ENCODE measurements around the gene RIMS1. TPM values are rescaled to one million over a fixed set of nuclear protein-coding genes. Genes with fewer than 3 reads are reported as not detected.

Gene RIMS1
- total and polyA plus RNA-seq, 9 of the 15 experiments (the other 6 are each of a cell fraction or from before 2014, with no cell fraction given): not detected

DNA sequence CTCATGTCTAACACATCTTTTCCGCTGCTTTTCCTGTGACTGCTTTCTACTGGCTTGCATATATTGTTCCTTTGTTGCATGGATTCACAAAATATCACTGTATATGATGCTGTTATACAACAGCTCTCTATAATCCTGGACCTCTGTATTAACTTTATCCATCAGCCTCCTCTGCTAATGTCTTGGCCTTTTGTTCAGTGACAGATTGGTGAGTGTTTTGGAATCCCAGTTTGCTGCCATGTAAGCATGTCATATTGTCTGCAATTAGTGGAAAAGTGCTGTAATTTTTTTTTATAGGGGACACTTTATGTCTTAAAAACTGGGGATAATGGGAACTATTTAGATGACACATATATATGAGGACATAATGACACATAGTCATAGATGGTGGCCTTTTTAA, 3.0 kb downstream of the RIMS1 start:
- Histone ChIP-seq H3K9me1 (ENCODE audit: control insufficient read depth, insufficient read depth, low read length) (no peaks in the 10 kb centered on the region), H3K27me3 (ENCODE audit: control insufficient read depth in 2 of 2, insufficient read depth in 2 of 2, low read length in 2 of 2) (no peaks in the 10 kb centered on the region), H3K4me3 (no peak overlapping the region), H3K4me1 (replicated peaks in 1 of 2; ENCODE audit: control insufficient read depth in 2 of 2, insufficient read depth in 2 of 2, low read length in 2 of 2) (0 out of 5 replicates have a peak, but pooled peaks cover 0 to 3% of the 10 kb centered on the region in 2 experiments), H3K9ac (ENCODE audit: insufficient read depth in 1 of 2, low read depth in 2 of 2, low read length in 2 of 2) (no peak overlapping the region), H3K36me3 (ENCODE audit: control insufficient read depth, insufficient read depth, low read length) (no peaks in the 10 kb centered on the region), H3K27ac (ENCODE audit: extremely low read depth, low read depth, low read length) (no peak overlapping the region), H3K79me2 (ENCODE audit: control insufficient read depth, insufficient read depth, low read length) (no peaks in the 10 kb centered on the region), H3K4me2 (ENCODE audit: insufficient read depth, low read length) (no peak overlapping the region), H2AFZ (ENCODE audit: low read depth, low read length) (no peak overlapping the region), H3K9me3 (replicated peaks; ENCODE audit: control insufficient read depth, insufficient read depth, low read depth, low read length) (no peaks in the 10 kb centered on the region; the same call in 1 of the 2 replicates), H4K20me1 (replicated peaks; ENCODE audit: control insufficient read depth, insufficient read depth, low read length) (no peaks in the 10 kb centered on the region)
- no peak for FAIRE-seq
- ChIA-PET POLR2A (no interaction called here), CTCF (ENCODE audit: low intra/inter-chr PET ratio) (no interaction called here)
- no peak for ATAC-seq
- intact Hi-C loops (cut with micrococcal nuclease): no loop called here
- no TSS peak for BruUV-seq (replicated peaks)
- WGBS (ENCODE audit: insufficient coverage, low coverage, missing lambda C conversion rate): 0% methylated on average over 1 of the region's 1 CpG
- DNase-seq (ENCODE audit: extremely low read depth in 1 of 4, low spot score in 3 of 4): no peak
- in situ Hi-C loops (cut with MboI): no loop called here
- TF ChIP-seq, protein P1, sequence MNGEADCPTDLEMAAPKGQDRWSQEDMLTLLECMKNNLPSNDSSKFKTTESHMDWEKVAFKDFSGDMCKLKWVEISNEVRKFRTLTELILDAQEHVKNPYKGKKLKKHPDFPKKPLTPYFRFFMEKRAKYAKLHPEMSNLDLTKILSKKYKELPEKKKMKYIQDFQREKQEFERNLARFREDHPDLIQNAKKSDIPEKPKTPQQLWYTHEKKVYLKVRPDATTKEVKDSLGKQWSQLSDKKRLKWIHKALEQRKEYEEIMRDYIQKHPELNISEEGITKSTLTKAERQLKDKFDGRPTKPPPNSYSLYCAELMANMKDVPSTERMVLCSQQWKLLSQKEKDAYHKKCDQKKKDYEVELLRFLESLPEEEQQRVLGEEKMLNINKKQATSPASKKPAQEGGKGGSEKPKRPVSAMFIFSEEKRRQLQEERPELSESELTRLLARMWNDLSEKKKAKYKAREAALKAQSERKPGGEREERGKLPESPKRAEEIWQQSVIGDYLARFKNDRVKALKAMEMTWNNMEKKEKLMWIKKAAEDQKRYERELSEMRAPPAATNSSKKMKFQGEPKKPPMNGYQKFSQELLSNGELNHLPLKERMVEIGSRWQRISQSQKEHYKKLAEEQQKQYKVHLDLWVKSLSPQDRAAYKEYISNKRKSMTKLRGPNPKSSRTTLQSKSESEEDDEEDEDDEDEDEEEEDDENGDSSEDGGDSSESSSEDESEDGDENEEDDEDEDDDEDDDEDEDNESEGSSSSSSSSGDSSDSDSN (IDR thresholded peaks at IDR 0.05; ENCODE audit: borderline replicate concordance in 1 of 2, low read depth in 2 of 2, low read length in 2 of 2): no peak
- TF ChIP-seq MED1 (CRISPR knock-in tag; IDR thresholded peaks at IDR 0.05; ENCODE audit: borderline replicate concordance): no peak
- TF ChIP-seq, protein P2, sequence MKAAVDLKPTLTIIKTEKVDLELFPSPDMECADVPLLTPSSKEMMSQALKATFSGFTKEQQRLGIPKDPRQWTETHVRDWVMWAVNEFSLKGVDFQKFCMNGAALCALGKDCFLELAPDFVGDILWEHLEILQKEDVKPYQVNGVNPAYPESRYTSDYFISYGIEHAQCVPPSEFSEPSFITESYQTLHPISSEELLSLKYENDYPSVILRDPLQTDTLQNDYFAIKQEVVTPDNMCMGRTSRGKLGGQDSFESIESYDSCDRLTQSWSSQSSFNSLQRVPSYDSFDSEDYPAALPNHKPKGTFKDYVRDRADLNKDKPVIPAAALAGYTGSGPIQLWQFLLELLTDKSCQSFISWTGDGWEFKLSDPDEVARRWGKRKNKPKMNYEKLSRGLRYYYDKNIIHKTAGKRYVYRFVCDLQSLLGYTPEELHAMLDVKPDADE (conservative IDR thresholded peaks at IDR 0.05; ENCODE audit: control insufficient read depth, low read depth, low read length): no peak
- no peak for TF ChIP-seq COPS2 (conservative IDR thresholded peaks at IDR 0.05)
- TF ChIP-seq, protein P3, sequence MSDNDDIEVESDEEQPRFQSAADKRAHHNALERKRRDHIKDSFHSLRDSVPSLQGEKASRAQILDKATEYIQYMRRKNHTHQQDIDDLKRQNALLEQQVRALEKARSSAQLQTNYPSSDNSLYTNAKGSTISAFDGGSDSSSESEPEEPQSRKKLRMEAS (CRISPR knock-in tag; IDR thresholded peaks at IDR 0.05): no peak
- TF ChIP-seq SMARCE1 (IDR thresholded peaks at IDR 0.05): no peak
- no peak for TF ChIP-seq TAL1 (IDR thresholded peaks at IDR 0.05)
- TF ChIP-seq, protein P4, sequence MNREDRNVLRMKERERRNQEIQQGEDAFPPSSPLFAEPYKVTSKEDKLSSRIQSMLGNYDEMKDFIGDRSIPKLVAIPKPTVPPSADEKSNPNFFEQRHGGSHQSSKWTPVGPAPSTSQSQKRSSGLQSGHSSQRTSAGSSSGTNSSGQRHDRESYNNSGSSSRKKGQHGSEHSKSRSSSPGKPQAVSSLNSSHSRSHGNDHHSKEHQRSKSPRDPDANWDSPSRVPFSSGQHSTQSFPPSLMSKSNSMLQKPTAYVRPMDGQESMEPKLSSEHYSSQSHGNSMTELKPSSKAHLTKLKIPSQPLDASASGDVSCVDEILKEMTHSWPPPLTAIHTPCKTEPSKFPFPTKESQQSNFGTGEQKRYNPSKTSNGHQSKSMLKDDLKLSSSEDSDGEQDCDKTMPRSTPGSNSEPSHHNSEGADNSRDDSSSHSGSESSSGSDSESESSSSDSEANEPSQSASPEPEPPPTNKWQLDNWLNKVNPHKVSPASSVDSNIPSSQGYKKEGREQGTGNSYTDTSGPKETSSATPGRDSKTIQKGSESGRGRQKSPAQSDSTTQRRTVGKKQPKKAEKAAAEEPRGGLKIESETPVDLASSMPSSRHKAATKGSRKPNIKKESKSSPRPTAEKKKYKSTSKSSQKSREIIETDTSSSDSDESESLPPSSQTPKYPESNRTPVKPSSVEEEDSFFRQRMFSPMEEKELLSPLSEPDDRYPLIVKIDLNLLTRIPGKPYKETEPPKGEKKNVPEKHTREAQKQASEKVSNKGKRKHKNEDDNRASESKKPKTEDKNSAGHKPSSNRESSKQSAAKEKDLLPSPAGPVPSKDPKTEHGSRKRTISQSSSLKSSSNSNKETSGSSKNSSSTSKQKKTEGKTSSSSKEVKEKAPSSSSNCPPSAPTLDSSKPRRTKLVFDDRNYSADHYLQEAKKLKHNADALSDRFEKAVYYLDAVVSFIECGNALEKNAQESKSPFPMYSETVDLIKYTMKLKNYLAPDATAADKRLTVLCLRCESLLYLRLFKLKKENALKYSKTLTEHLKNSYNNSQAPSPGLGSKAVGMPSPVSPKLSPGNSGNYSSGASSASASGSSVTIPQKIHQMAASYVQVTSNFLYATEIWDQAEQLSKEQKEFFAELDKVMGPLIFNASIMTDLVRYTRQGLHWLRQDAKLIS (CRISPR knock-in tag; IDR thresholded peaks at IDR 0.05): no peak
- TF ChIP-seq, protein P5, sequence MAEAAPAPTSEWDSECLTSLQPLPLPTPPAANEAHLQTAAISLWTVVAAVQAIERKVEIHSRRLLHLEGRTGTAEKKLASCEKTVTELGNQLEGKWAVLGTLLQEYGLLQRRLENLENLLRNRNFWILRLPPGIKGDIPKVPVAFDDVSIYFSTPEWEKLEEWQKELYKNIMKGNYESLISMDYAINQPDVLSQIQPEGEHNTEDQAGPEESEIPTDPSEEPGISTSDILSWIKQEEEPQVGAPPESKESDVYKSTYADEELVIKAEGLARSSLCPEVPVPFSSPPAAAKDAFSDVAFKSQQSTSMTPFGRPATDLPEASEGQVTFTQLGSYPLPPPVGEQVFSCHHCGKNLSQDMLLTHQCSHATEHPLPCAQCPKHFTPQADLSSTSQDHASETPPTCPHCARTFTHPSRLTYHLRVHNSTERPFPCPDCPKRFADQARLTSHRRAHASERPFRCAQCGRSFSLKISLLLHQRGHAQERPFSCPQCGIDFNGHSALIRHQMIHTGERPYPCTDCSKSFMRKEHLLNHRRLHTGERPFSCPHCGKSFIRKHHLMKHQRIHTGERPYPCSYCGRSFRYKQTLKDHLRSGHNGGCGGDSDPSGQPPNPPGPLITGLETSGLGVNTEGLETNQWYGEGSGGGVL (CRISPR knock-in tag; IDR thresholded peaks at IDR 0.05): no peak
- TF ChIP-seq, protein P6, sequence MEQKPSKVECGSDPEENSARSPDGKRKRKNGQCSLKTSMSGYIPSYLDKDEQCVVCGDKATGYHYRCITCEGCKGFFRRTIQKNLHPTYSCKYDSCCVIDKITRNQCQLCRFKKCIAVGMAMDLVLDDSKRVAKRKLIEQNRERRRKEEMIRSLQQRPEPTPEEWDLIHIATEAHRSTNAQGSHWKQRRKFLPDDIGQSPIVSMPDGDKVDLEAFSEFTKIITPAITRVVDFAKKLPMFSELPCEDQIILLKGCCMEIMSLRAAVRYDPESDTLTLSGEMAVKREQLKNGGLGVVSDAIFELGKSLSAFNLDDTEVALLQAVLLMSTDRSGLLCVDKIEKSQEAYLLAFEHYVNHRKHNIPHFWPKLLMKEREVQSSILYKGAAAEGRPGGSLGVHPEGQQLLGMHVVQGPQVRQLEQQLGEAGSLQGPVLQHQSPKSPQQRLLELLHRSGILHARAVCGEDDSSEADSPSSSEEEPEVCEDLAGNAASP (IDR thresholded peaks at IDR 0.05): no peak
- no peak for TF ChIP-seq ZNF212 (CRISPR knock-in tag; IDR thresholded peaks at IDR 0.05)
